Activated T-helper 1 cell treated with anti-CD3 and anti-CD28 coated beads, Interleukin-12 subunit alpha, Interleukin-12 subunit beta, Interleukin-2, Interleukin-4 antibody, amounts not matched to agents 30 ng/mL and 10 ng/mL and 1 ng/mL, durations not matched to agents 14 hours and 24 hours and 36 hours (primary cell): ENCODE measurements around the gene DNAH17. TPM values are rescaled to one million over a fixed set of nuclear protein-coding genes. Genes with fewer than 3 reads are reported as not detected.

Source experiments
- DNase-seq: peaks from one replicate; pipeline ENCODE4 v3.0.0; 2021; ENCODE audit warnings: low spot score
- H3K27ac Mint-ChIP-seq: one replicate; pipeline ENCODE4 v1.8.0; 2021; ENCODE audit warnings: mild to moderate bottlenecking, mixed read lengths
- H3K27me3 Mint-ChIP-seq: one replicate; pipeline ENCODE4 v1.8.0; 2022; ENCODE audit warnings: mild to moderate bottlenecking, moderate library complexity, mixed read lengths; ENCODE audit not compliant: insufficient read depth
- H3K36me3 Mint-ChIP-seq: one replicate; pipeline ENCODE4 v1.8.0; 2021; ENCODE audit warnings: low read depth, mixed read lengths
- H3K4me1 Mint-ChIP-seq: one replicate; pipeline ENCODE4 v1.8.0; 2021; ENCODE audit warnings: low read depth, mixed read lengths
- H3K4me3 Mint-ChIP-seq: one replicate; pipeline ENCODE4 v1.8.0; 2021; ENCODE audit warnings: mild to moderate bottlenecking, moderate library complexity, mixed read lengths
- H3K9me3 Mint-ChIP-seq: one replicate; pipeline ENCODE4 v1.8.0; 2021; ENCODE audit warnings: mixed read lengths
- intact Hi-C: fragments of 100-400 bp; cut with micrococcal nuclease; formaldehyde crosslinking; loops from one replicate; pipeline ENCODE4 v1.15.1; 2024
- total RNA-seq: library from RNA; stranded (reverse); gene quantifications from 2 replicates; pipeline ENCODE4 v1.2.3, GENCODE V29; 2022

Gene DNAH17
- total RNA-seq, 1 donor from 2014 or later = 0.18 TPM

GRCh38 chr17:78417531-78417909 lies 159.7 kb downstream of the DNAH17 start:
- Mint-ChIP-seq H3K27me3 (no peaks in the 10 kb centered on the region), H3K36me3 (peaks cover 41% of the 10 kb centered on the region), H3K4me1 (peaks cover 94% of the 10 kb centered on the region), H3K9me3 (no peaks in the 10 kb centered on the region), H3K27ac (peak overlapping the region; percentile 97), H3K4me3 (peak overlapping the region; percentile 84)
- no peak for DNase-seq
- intact Hi-C loops = no loop called here

- H3K27ac Mint-ChIP-seq = peak overlapping the region; percentile 97
- peaks cover 39% of the 10 kb centered on the region for H3K36me3 Mint-ChIP-seq
- no peaks in the 10 kb centered on the region for H3K9me3 Mint-ChIP-seq
- peaks cover 94% of the 10 kb centered on the region for H3K4me1 Mint-ChIP-seq
- DNase-seq = no peak
- intact Hi-C loops = no loop called here
- H3K4me3 Mint-ChIP-seq = peak overlapping the region; percentile 84
- no peaks in the 10 kb centered on the region for H3K27me3 Mint-ChIP-seq
These were observed 160.2 kb downstream of the DNAH17 start for GRCh38 chr17:78416791-78417530.

GRCh38 chr17:78415821-78416711 lies 161.1 kb downstream of the DNAH17 start:
- intact Hi-C loops = no loop called here

GRCh38 chr17:78414178-78415162 lies 162.7 kb downstream of the DNAH17 start:
- intact Hi-C loops = no loop called here
- DNase-seq = peak; percentile 68
- Mint-ChIP-seq H3K36me3 (peaks cover 32% of the 10 kb centered on the region), H3K4me1 (peaks cover 88% of the 10 kb centered on the region), H3K27ac (peak overlapping the region; percentile 97), H3K27me3 (no peaks in the 10 kb centered on the region), H3K4me3 (peak overlapping the region; percentile 84), H3K9me3 (no peaks in the 10 kb centered on the region)

More at GRCh38 chr17:78415821-78416711, 161.1 kb downstream of the DNAH17 start:
- peaks cover 36% of the 10 kb centered on the region for H3K36me3 Mint-ChIP-seq
- H3K9me3 Mint-ChIP-seq = no peaks in the 10 kb centered on the region
- DNase-seq = no peak
- H3K4me1 Mint-ChIP-seq = peaks cover 92% of the 10 kb centered on the region
- no peaks in the 10 kb centered on the region for H3K27me3 Mint-ChIP-seq
- peak overlapping the region; percentile 97 for H3K27ac Mint-ChIP-seq
- H3K4me3 Mint-ChIP-seq = peak overlapping the region; percentile 84

- no peaks in the 10 kb centered on the region for H3K9me3 Mint-ChIP-seq
- H3K36me3 Mint-ChIP-seq = peaks cover 25% of the 10 kb centered on the region
These were observed 164.8 kb downstream of the DNAH17 start for GRCh38 chr17:78412403-78412802.

GRCh38 chr17:78411241-78411857 lies 165.8 kb downstream of the DNAH17 start:
- Mint-ChIP-seq H3K27ac (peak overlapping the region; percentile 66), H3K27me3 (no peaks in the 10 kb centered on the region), H3K4me1 (peaks cover 92% of the 10 kb centered on the region)

More at GRCh38 chr17:78412403-78412802, 164.8 kb downstream of the DNAH17 start:
- no peaks in the 10 kb centered on the region for H3K27me3 Mint-ChIP-seq
- intact Hi-C loops = no loop called here
- peak; percentile 49 for DNase-seq
- H3K4me3 Mint-ChIP-seq = peak overlapping the region; percentile 84
- peaks cover 92% of the 10 kb centered on the region for H3K4me1 Mint-ChIP-seq
- peak overlapping the region; percentile 97 for H3K27ac Mint-ChIP-seq

GRCh38 chr17:78409191-78409928 lies 167.8 kb downstream of the DNAH17 start:
- Mint-ChIP-seq H3K36me3 (peaks cover 33% of the 10 kb centered on the region), H3K27me3 (no peaks in the 10 kb centered on the region), H3K9me3 (no peaks in the 10 kb centered on the region), H3K27ac (peak overlapping the region; percentile 55), H3K4me3 (peak overlapping the region; percentile 35), H3K4me1 (peaks cover 74% of the 10 kb centered on the region)
- no peak for DNase-seq
- intact Hi-C loops = no loop called here

More at GRCh38 chr17:78411241-78411857, 165.8 kb downstream of the DNAH17 start:
- Mint-ChIP-seq H3K4me3 (no peak overlapping the region), H3K9me3 (no peaks in the 10 kb centered on the region), H3K36me3 (peaks cover 21% of the 10 kb centered on the region)
- DNase-seq = no peak
- intact Hi-C loops = no loop called here

GRCh38 chr17:78408476-78409050 lies 168.6 kb downstream of the DNAH17 start:
- no peak for DNase-seq
- intact Hi-C loops = no loop called here
- peaks cover 66% of the 10 kb centered on the region for H3K4me1 Mint-ChIP-seq
- peaks cover 36% of the 10 kb centered on the region for H3K36me3 Mint-ChIP-seq
- no peaks in the 10 kb centered on the region for H3K9me3 Mint-ChIP-seq
- H3K27me3 Mint-ChIP-seq = no peaks in the 10 kb centered on the region
- H3K27ac Mint-ChIP-seq = peak overlapping the region; percentile 74
- H3K4me3 Mint-ChIP-seq = peak overlapping the region; percentile 6

- Mint-ChIP-seq H3K27me3 (no peaks in the 10 kb centered on the region), H3K36me3 (peaks cover 44% of the 10 kb centered on the region), H3K4me1 (peaks cover 56% of the 10 kb centered on the region), H3K4me3 (no peak overlapping the region), H3K27ac (peak overlapping the region; percentile 74), H3K9me3 (no peaks in the 10 kb centered on the region)
- DNase-seq = no peak
- intact Hi-C loops = no loop called here
These were observed 169.7 kb downstream of the DNAH17 start for GRCh38 chr17:78407387-78408000.

- Mint-ChIP-seq H3K4me3 (no peak overlapping the region), H3K9me3 (no peaks in the 10 kb centered on the region), H3K36me3 (peaks cover 46% of the 10 kb centered on the region), H3K27me3 (no peaks in the 10 kb centered on the region), H3K4me1 (peaks cover 50% of the 10 kb centered on the region), H3K27ac (peak overlapping the region; percentile 74)
- DNase-seq = no peak
- intact Hi-C loops = no loop called here
These were observed 170.3 kb downstream of the DNAH17 start for GRCh38 chr17:78406920-78407319.

GRCh38 chr17:78406396-78406795 lies 170.8 kb downstream of the DNAH17 start:
- H3K27me3 Mint-ChIP-seq = no peaks in the 10 kb centered on the region
- H3K36me3 Mint-ChIP-seq = peaks cover 43% of the 10 kb centered on the region
- intact Hi-C loops = no loop called here
- peak overlapping the region; percentile 65 for H3K27ac Mint-ChIP-seq
- H3K9me3 Mint-ChIP-seq = no peaks in the 10 kb centered on the region
- peak overlapping the region; percentile 7 for H3K4me3 Mint-ChIP-seq
- peaks cover 47% of the 10 kb centered on the region for H3K4me1 Mint-ChIP-seq
- no peak for DNase-seq
